LNCaP clone FGC (cell line): ENCODE data around the gene UBE2O.

ENCODE experiments used
- DNase-seq: peaks from one replicate; pipeline ENCODE4 v3.0.0-alpha.2; 2011; ENCODE audit warnings: low read depth
- H3K4me3 ChIP-seq: 2 replicates; pipeline ENCODE4 v1.5.1; 2011; ENCODE audit warnings: mild to moderate bottlenecking, low read depth, low read length, control low read depth
- CTCF ChIP-seq: IDR thresholded peaks from 2 replicates; pipeline ENCODE4 v1.5.1; 2012; ENCODE audit warnings: mild to moderate bottlenecking; ENCODE audit not compliant: control insufficient read depth, insufficient read depth; ENCODE audit errors: extremely low read depth

Gene UBE2O

GRCh38 chr17:76382803-76383545, 70.0 kb downstream of the UBE2O start:
- H3K4me3 ChIP-seq: peak overlapping the region; percentile 56
- DNase-seq: no peak
- TF ChIP-seq CTCF: no peak

- no peak for TF ChIP-seq CTCF
- H3K4me3 ChIP-seq: peak overlapping the region; percentile 56
- DNase-seq: no peak
These were observed 70.6 kb downstream of the UBE2O start for GRCh38 chr17:76382351-76382802.

GRCh38 chr17:76381633-76382350, 71.2 kb downstream of the UBE2O start:
- H3K4me3 ChIP-seq: no peak overlapping the region
- no peak for DNase-seq
- TF ChIP-seq CTCF: no peak

GRCh38 chr17:76379646-76380376, 73.1 kb downstream of the UBE2O start:
- DNase-seq: no peak
- TF ChIP-seq CTCF: no peak
- H3K4me3 ChIP-seq: no peak overlapping the region

GRCh38 chr17:76379275-76379641, 73.7 kb downstream of the UBE2O start:
- H3K4me3 ChIP-seq: no peak overlapping the region
- DNase-seq: no peak
- no peak for TF ChIP-seq CTCF

GRCh38 chr17:76378548-76379274, 74.2 kb downstream of the UBE2O start:
- no peak for TF ChIP-seq CTCF
- DNase-seq: no peak
- H3K4me3 ChIP-seq: no peak overlapping the region
